Measurements from ENCODE around the gene NHEJ1.

GRCh38 chr2:219133976-219134375 is 26.6 kb downstream of the NHEJ1 start:
- TF ChIP-seq POLR2AphosphoS5 (IDR thresholded peaks at IDR 0.05; ENCODE audit: insufficient read depth in 1 of 2, low read depth in 1 of 2) (no peak), POLR2A (IDR thresholded peaks at IDR 0.05) (no peak), CTCF (IDR thresholded peaks at IDR 0.05) (no peak)

All from vagina (tissue), 2 donors.